WTC11 (cell line): ENCODE results near the gene PTPN7. TPM values are rescaled to one million over a fixed set of nuclear protein-coding genes. Genes with fewer than 3 reads are reported as not detected.

Experiments used
- ATAC-seq: fragments of 200-7000 bp; cut with Tn5 transposase; 2 replicates; pipeline ENCODE4 v1.10.0; 2021; ENCODE audit warnings: mild to moderate bottlenecking, moderate library complexity
- CTCF ChIA-PET: fragments of 300-600 bp; sonication (Branson Sonifier 250); formaldehyde crosslinking; loops from one replicate; lab custom pipeline; 2021; ENCODE audit warnings: antibody characterized with exemption; lab: Charles Lee
- POLR2A ChIA-PET: fragments of 350-600 bp; sonication (Branson Sonifier 250); formaldehyde crosslinking; loops from one replicate; lab custom pipeline; 2021; ENCODE audit warnings: antibody characterized with exemption; lab: Charles Lee
- DNase-seq: peaks from one replicate; pipeline ENCODE4 v3.0.0; 2021; ENCODE audit warnings: low spot score
- H3K27ac Mint-ChIP-seq: 2 replicates; pipeline ENCODE4 v1.8.0; 2021; ENCODE audit warnings: mixed read lengths
- H3K27me3 Mint-ChIP-seq: 2 replicates; pipeline ENCODE4 v1.8.0; 2021; ENCODE audit warnings: low read depth, mild to moderate bottlenecking, moderate library complexity, mixed read lengths
- H3K36me3 Mint-ChIP-seq: 2 replicates; pipeline ENCODE4 v1.8.0; 2021; ENCODE audit warnings: mixed read lengths
- H3K4me1 Mint-ChIP-seq: 2 replicates; pipeline ENCODE4 v1.8.0; 2022; ENCODE audit warnings: mixed read lengths
- H3K4me3 Mint-ChIP-seq: 2 replicates; pipeline ENCODE4 v1.8.0; 2021; ENCODE audit warnings: mild to moderate bottlenecking, moderate library complexity, mixed read lengths
- H3K9me3 Mint-ChIP-seq: 2 replicates; pipeline ENCODE4 v1.8.0; 2021; ENCODE audit warnings: mixed read lengths
- AFF4 ChIP-seq: sonication (generic); formaldehyde crosslinking; IDR thresholded peaks from 2 replicates; pipeline ENCODE4 v1.8.1; 2023; ENCODE audit warnings: mild to moderate bottlenecking, missing genetic modification reagents, borderline replicate concordance
- ARID4B ChIP-seq: sonication (generic); formaldehyde crosslinking; IDR thresholded peaks from 2 replicates; pipeline ENCODE4 v1.8.0; 2023; ENCODE audit warnings: missing genetic modification reagents, mild to moderate bottlenecking, borderline replicate concordance
- CREM ChIP-seq: sonication (generic); formaldehyde crosslinking; IDR thresholded peaks from 2 replicates; pipeline ENCODE4 v1.8.1; 2022; ENCODE audit warnings: mild to moderate bottlenecking, missing genetic modification reagents, moderate library complexity
- CTCF ChIP-seq: fragments of 200-600 bp; IDR thresholded peaks from 2 replicates; pipeline ENCODE4 v1.8.0; 2022; ENCODE audit warnings: antibody characterized with exemption
- FOXK1 ChIP-seq: sonication (generic); formaldehyde crosslinking; IDR thresholded peaks from 2 replicates; pipeline ENCODE4 v1.8.0; 2022; ENCODE audit warnings: mild to moderate bottlenecking, moderate library complexity, missing genetic modification reagents
- FOXP1 ChIP-seq: sonication (generic); formaldehyde crosslinking; IDR thresholded peaks from 2 replicates; pipeline ENCODE4 v1.8.0; 2022; ENCODE audit warnings: missing genetic modification reagents, mild to moderate bottlenecking, moderate library complexity, borderline replicate concordance
- NR3C1 ChIP-seq: sonication (generic); formaldehyde crosslinking; conservative IDR thresholded peaks from 2 replicates; pipeline ENCODE4 v1.8.1; 2023; ENCODE audit warnings: low read depth, mild to moderate bottlenecking, missing genetic modification reagents
- PREB ChIP-seq: sonication (generic); formaldehyde crosslinking; IDR thresholded peaks from 2 replicates; pipeline ENCODE4 v1.8.1; 2022; ENCODE audit warnings: mild to moderate bottlenecking, missing genetic modification reagents, moderate library complexity, borderline replicate concordance
- PRRX2 ChIP-seq: fragments of 250-450 bp; sonication (Bioruptor Pico); IDR thresholded peaks from 2 replicates; pipeline ENCODE4 v1.8.0; 2021; ENCODE audit warnings: mild to moderate bottlenecking
- RELA ChIP-seq: sonication (generic); formaldehyde crosslinking; IDR thresholded peaks from 2 replicates; pipeline ENCODE4 v1.8.1; 2022; ENCODE audit warnings: missing genetic modification reagents, mild to moderate bottlenecking, borderline replicate concordance
- SP1 ChIP-seq: sonication (generic); formaldehyde crosslinking; conservative IDR thresholded peaks from 2 replicates; pipeline ENCODE4 v1.8.1; 2022; ENCODE audit warnings: missing genetic modification reagents
- TEAD1 ChIP-seq: sonication (generic); formaldehyde crosslinking; IDR thresholded peaks from 2 replicates; pipeline ENCODE4 v1.8.0; 2022; ENCODE audit warnings: mild to moderate bottlenecking, missing genetic modification reagents
- TP53 ChIP-seq: sonication (generic); formaldehyde crosslinking; IDR thresholded peaks from 2 replicates; pipeline ENCODE4 v1.8.1; 2023; ENCODE audit warnings: mild to moderate bottlenecking, missing genetic modification reagents
- ZBTB21 ChIP-seq: sonication (generic); formaldehyde crosslinking; IDR thresholded peaks from 2 replicates; pipeline ENCODE4 v1.8.1; 2023; ENCODE audit warnings: mild to moderate bottlenecking, missing genetic modification reagents, borderline replicate concordance
- ZMAT4 ChIP-seq: fragments of 250-450 bp; sonication (Bioruptor Pico); IDR thresholded peaks from 2 replicates; pipeline ENCODE4 v1.9.0; 2021; ENCODE audit warnings: mild to moderate bottlenecking
- ZNF219 ChIP-seq: sonication (generic); formaldehyde crosslinking; IDR thresholded peaks from 2 replicates; pipeline ENCODE4 v1.8.0; 2023; ENCODE audit warnings: missing genetic modification reagents, mild to moderate bottlenecking, borderline replicate concordance
- ZNF263 ChIP-seq: sonication (generic); formaldehyde crosslinking; IDR thresholded peaks from 2 replicates; pipeline ENCODE4 v1.8.1; 2022; ENCODE audit warnings: low read depth, mild to moderate bottlenecking, moderate library complexity, missing genetic modification reagents
- ZNF281 ChIP-seq: sonication (generic); formaldehyde crosslinking; IDR thresholded peaks from 2 replicates; pipeline ENCODE4 v1.8.0; 2023; ENCODE audit warnings: mild to moderate bottlenecking, missing genetic modification reagents
- total RNA-seq: library from RNA; stranded (reverse); gene quantifications from 3 replicates; pipeline ENCODE4 v1.2.3, GENCODE V29; 2021

Gene PTPN7
- total RNA-seq, 1 experiment from 2014 or later, result 0.98 TPM

- no peak overlapping the region for H3K4me3 Mint-ChIP-seq
- H3K4me1 Mint-ChIP-seq, result peaks cover 13% of the 10 kb centered on the region
- no peak for DNase-seq
- ATAC-seq, result no peak
- no peaks in the 10 kb centered on the region for H3K9me3 Mint-ChIP-seq
- ChIA-PET POLR2A (no interaction called here), CTCF (interaction anchor here (0.5 to 2.3 kb wide), 4 partner anchors 10 to 232 kb away, joined by 3 to 11 read pairs (median 4); no protein-coding TSS in a partner anchor)
- TF ChIP-seq NR3C1 (CRISPR knock-in tag) (no peak), ZNF219 (no peak), ZMAT4 (CRISPR knock-in tag) (no peak), RELA (CRISPR knock-in tag) (no peak), TP53 (CRISPR knock-in tag) (no peak), CREM (CRISPR knock-in tag) (no peak), PREB (CRISPR knock-in tag) (no peak), ZBTB21 (CRISPR knock-in tag) (no peak), ZNF263 (no peak)
- H3K27me3 Mint-ChIP-seq, result peaks cover 4% of the 10 kb centered on the region; the same call in 1 of the 2 replicates
- H3K27ac Mint-ChIP-seq, result no peak overlapping the region
- no peaks in the 10 kb centered on the region for H3K36me3 Mint-ChIP-seq
Observed at GRCh38 chr1:202186327-202186726, 25.9 kb upstream of the PTPN7 start.

- DNase-seq (peak; percentile 98), ATAC-seq (peak; percentile 94)
- Mint-ChIP-seq H3K27me3 (peaks cover 4% of the 10 kb centered on the region; the same call in 1 of the 2 replicates), H3K36me3 (no peaks in the 10 kb centered on the region), H3K4me1 (peaks cover 13% of the 10 kb centered on the region), H3K4me3 (peak overlapping the region; percentile 38), H3K9me3 (no peaks in the 10 kb centered on the region), H3K27ac (0 out of 2 replicates have a peak overlapping the region, but pooled peaks have one; percentile 78)
- ChIA-PET CTCF (interaction anchor here (0.5 to 2.3 kb wide), 33 partner anchors 8 to 535 kb away, joined by 3 to 27 read pairs (median 4); partner anchors contain the start of gene LGR6), POLR2A (interaction anchor here (0.6 kb wide), 1 partner anchor 156 kb away, joined by 3 read pairs; no protein-coding TSS in a partner anchor)
- peak; percentile 71 for TF ChIP-seq SP1
- TF ChIP-seq ZNF281 (CRISPR knock-in tag), result no peak
- no peak for TF ChIP-seq ARID4B
- TF ChIP-seq CTCF, result peak; percentile 85
- no peak for TF ChIP-seq FOXK1 (CRISPR knock-in tag)
- TF ChIP-seq AFF4 (CRISPR knock-in tag), result no peak
- TF ChIP-seq PRRX2 (CRISPR knock-in tag), result no peak
- 0 out of 2 replicates have a peak, but pooled peaks have one; percentile 47 for TF ChIP-seq TEAD1 (CRISPR knock-in tag)
- no peak for TF ChIP-seq FOXP1 (CRISPR knock-in tag)
Observed at GRCh38 chr1:202184750-202185460, 24.5 kb upstream of the PTPN7 start.
